Mesendoderm (in vitro differentiated cells): Measurements from ENCODE around the gene CD63.

Experiments
- DNase-seq: peaks from one replicate; pipeline ENCODE4 v3.0.0; 2013
- H2AK5ac ChIP-seq: 2 replicates; pipeline ENCODE4 v1.6.1; 2013; ENCODE audit warnings: low read length, inconsistent platforms
- H2BK120ac ChIP-seq: 2 replicates; pipeline ENCODE4 v1.6.1; 2013; ENCODE audit warnings: low read depth, mild to moderate bottlenecking, low read length, moderate library complexity, mixed read lengths
- H2BK15ac ChIP-seq: replicated peaks from 2 replicates; pipeline ENCODE4 v1.6.1; 2013; ENCODE audit warnings: low read depth, mild to moderate bottlenecking, moderate library complexity
- H2BK5ac ChIP-seq: 2 replicates; pipeline ENCODE4 v1.6.1; 2013; ENCODE audit warnings: low read length, inconsistent platforms
- H3K18ac ChIP-seq: 2 replicates; pipeline ENCODE4 v1.6.1; 2013; ENCODE audit warnings: mild to moderate bottlenecking, low read length, mixed read lengths
- H3K23ac ChIP-seq: one replicate; pipeline ENCODE4 v1.6.1; 2013; ENCODE audit warnings: low read length
- H3K27ac ChIP-seq: 2 replicates; pipeline ENCODE4 v1.5.1; 2013; ENCODE audit warnings: low read depth, mild to moderate bottlenecking, inconsistent platforms, low read length, moderate library complexity
- H3K27me3 ChIP-seq: 2 replicates; pipeline ENCODE4 v1.6.1; 2013; ENCODE audit warnings: low read length, control low read depth, mild to moderate bottlenecking, inconsistent platforms; ENCODE audit not compliant: insufficient read depth, poor library complexity
- H3K36me3 ChIP-seq: 2 replicates; pipeline ENCODE4 v1.6.1; 2013; ENCODE audit warnings: low read length, inconsistent platforms; ENCODE audit not compliant: control insufficient read depth, insufficient read depth
- H3K4ac ChIP-seq: one replicate; pipeline ENCODE4 v1.6.1; 2013; ENCODE audit warnings: low read depth, mild to moderate bottlenecking, low read length, moderate library complexity
- H3K4me1 ChIP-seq: 2 replicates; pipeline ENCODE4 v1.6.1; 2013; ENCODE audit warnings: low read depth, low read length, inconsistent platforms; ENCODE audit not compliant: control insufficient read depth
- H3K4me2 ChIP-seq: 2 replicates; pipeline ENCODE4 v1.6.1; 2013; ENCODE audit warnings: low read length
- H3K4me3 ChIP-seq: 2 replicates; pipeline ENCODE4 v1.5.1; 2013; ENCODE audit warnings: mild to moderate bottlenecking, low read length
- H3K56ac ChIP-seq: one replicate; pipeline ENCODE4 v1.6.1; 2013; ENCODE audit warnings: low read length
- H3K79me1 ChIP-seq: 2 replicates; pipeline ENCODE4 v1.6.1; 2013; ENCODE audit warnings: low read length, inconsistent platforms
- H3K79me2 ChIP-seq: 2 replicates; pipeline ENCODE4 v1.6.1; 2013; ENCODE audit warnings: mild to moderate bottlenecking, low read length; ENCODE audit not compliant: control insufficient read depth, insufficient read depth
- H3K9ac ChIP-seq: 2 replicates; pipeline ENCODE4 v1.6.1; 2013; ENCODE audit warnings: low read length, inconsistent platforms
- H4K5ac ChIP-seq: one replicate; pipeline ENCODE4 v1.6.1; 2013; ENCODE audit warnings: low read length
- H4K8ac ChIP-seq: one replicate; pipeline ENCODE4 v1.6.1; 2013; ENCODE audit warnings: low read depth, mild to moderate bottlenecking, control low read depth, low read length, moderate library complexity
- WGBS: extraction: QIAGEN DNeasy Blood & Tissue Kit; methylation state at CpG from one replicate; pipeline ENCODE4 v1.1.7; 2013; ENCODE audit warnings: low lambda C conversion rate, missing lambda C conversion rate; ENCODE audit not compliant: insufficient coverage; ENCODE audit errors: extremely low coverage; 5-methylcytosine and 5-hydroxymethylcytosine counted together

Gene CD63

DNA sequence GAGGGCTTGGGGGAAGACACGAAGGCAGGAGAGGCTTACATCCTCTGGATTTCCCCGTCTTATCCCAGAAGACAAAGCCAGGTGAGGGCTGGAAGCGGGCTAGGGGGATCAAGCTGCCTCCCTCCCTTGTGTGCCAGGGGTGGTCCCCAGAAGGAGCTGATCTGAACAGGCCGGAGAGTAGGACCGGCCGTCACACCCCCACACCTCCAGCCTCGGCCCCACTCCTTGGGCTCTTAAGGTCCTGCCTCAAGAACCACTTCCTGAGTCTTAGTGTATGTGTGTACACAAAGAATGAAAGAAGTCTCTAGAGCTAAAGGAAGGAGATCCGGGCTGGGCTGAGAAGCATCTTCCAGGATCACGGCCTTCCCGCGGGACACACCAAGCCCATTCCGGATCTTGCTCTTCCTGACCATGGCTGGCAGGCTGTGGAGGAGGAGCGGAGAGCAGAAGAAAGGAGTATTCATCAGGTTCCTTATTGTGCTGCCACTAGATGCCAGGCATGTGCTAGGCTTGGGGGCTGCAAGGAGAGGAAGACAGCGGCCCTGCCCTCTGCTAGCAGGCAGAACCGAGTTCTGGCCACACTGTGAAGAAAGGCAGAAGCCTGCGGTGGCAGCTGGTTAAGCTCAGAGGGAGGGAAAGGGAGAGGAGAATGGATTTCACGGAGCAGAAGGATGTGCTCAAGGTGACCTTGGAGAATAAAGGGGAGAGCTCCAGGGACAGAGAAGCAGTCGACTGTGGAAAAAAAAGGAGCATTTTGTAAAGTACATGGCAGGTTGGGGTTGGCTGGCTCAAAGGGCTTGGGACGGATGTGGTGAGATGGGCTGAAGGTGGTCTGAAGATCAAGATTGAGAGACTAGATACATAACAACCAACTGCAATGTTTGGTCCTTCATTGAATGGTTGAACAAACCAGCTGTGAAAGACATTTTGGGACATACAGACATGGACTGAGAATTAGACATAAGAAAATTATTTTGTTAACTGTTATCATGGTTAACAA lies 1.3 kb upstream of the CD63 start:
- Histone ChIP-seq H3K4me2 (peak overlapping the region; percentile 92), H3K56ac (peak overlapping the region; percentile 99), H4K8ac (no peak overlapping the region), H2BK5ac (peak overlapping the region; percentile 71), H3K9ac (peak overlapping the region; percentile 96), H3K4me3 (peak overlapping the region; percentile 12), H3K79me1 (peaks cover 17% of the 10 kb centered on the region), H3K4ac (no peak overlapping the region), H4K5ac (no peak overlapping the region), H2BK15ac (no peak overlapping the region), H3K79me2 (peaks cover 19% of the 10 kb centered on the region), H2AK5ac (no peak overlapping the region), H3K23ac (no peak overlapping the region), H2BK120ac (no peak overlapping the region), H3K27ac (no peak overlapping the region), H3K18ac (peak overlapping the region; percentile 15), H3K36me3 (peaks cover 5% of the 10 kb centered on the region), H3K27me3 (no peaks in the 10 kb centered on the region), H3K4me1 (peaks cover 5% of the 10 kb centered on the region)
- DNase-seq, result peak; percentile 79
- WGBS, result no CpG with 5 or more reads among the region's 19 CpGs

DNA sequence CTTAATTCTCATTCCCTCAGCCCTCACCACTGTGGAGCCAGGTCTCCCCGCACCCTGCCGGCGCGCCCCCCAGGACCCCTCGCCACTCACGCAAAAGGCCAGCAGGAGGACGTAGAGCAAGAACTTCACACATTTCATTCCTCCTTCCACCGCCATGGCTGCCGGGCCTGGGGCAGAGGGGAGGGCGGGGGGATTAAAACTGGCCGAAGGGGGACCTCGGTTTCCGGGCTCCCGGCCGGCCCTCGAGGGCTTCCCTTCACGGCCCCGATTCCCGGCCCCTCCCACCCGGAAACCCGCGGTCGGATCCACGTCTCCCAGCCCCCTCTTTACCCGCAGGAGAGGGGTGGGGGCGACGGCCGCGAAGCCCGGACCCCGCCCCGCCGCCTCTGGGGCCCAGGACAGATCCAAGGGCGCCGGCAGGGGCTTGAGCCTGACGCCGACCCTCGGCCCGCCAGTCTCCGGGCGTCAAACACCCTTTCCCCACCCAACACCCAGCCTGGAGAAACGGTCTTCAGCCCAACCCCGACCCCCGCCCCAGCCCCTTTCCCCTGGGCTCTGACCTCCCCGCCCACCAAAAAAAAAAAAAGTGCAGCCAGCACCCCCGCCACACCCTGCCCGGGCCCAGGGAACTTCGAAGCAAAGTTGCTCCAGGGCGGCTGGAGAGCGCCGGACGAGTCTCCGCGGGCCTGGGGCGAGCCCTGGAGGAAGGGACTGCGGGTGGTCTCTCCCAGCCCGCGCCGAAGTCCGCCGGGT lies 447 bp downstream of the CD63 start:
- Histone ChIP-seq H3K79me1 (peaks cover 17% of the 10 kb centered on the region), H3K23ac (no peak overlapping the region), H3K4ac (peak overlapping the region; percentile 98), H4K8ac (peak overlapping the region; percentile 77), H2BK15ac (no peak overlapping the region), H2BK5ac (peak overlapping the region; percentile 74), H3K56ac (peak overlapping the region; percentile 95), H3K27ac (peak overlapping the region; percentile 95), H3K18ac (peak overlapping the region; percentile 97), H3K36me3 (peaks cover 8% of the 10 kb centered on the region), H2AK5ac (no peak overlapping the region), H3K4me1 (peaks cover 5% of the 10 kb centered on the region), H3K79me2 (peaks cover 19% of the 10 kb centered on the region), H3K9ac (peak overlapping the region; percentile 96), H4K5ac (no peak overlapping the region), H3K4me2 (peak overlapping the region; percentile 94), H3K27me3 (no peaks in the 10 kb centered on the region), H2BK120ac (peak overlapping the region; percentile 31), H3K4me3 (peak overlapping the region; percentile 81)
- no CpG with 5 or more reads among the region's 61 CpGs for WGBS
- peak; percentile 46 for DNase-seq

DNA sequence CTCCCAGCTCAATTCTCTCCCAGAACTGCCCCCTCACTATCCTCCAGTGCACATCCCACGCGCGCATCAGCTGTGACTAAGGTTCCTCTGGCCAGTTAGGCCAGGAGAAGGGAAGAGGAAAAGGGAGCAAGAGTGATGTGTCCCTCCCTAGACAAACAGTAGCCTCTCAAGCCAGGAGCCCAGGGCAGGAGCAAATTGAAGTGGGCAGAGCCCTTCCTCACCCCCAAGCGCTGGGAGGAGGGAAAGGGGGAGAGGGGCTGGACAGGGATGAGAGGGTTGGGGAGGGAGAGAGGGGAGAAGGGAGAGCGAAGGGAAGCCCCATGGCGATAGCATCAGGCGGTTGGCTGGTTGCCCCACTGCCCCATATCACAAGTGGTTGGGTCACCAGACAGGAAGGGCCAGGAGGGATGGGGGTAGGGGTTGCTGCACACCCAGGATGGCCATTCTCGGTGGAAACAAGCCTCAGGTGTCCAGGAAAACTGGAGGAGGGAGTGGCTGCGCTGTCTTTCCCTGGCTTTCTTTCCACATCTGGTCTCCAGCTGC lies 1.1 kb downstream of the CD63 start:
- H3K36me3 ChIP-seq, result peaks cover 10% of the 10 kb centered on the region
- no peaks in the 10 kb centered on the region for H3K27me3 ChIP-seq
- H3K23ac ChIP-seq, result no peak overlapping the region
- peaks cover 17% of the 10 kb centered on the region for H3K79me1 ChIP-seq
- H3K4me3 ChIP-seq, result peak overlapping the region; percentile 81
- H2AK5ac ChIP-seq, result no peak overlapping the region
- H3K4ac ChIP-seq, result peak overlapping the region; percentile 98
- no peak for DNase-seq
- no peak overlapping the region for H4K5ac ChIP-seq
- peak overlapping the region; percentile 74 for H2BK5ac ChIP-seq
- peak overlapping the region; percentile 5 for H4K8ac ChIP-seq
- H3K4me2 ChIP-seq, result peak overlapping the region; percentile 94
- H3K4me1 ChIP-seq, result peaks cover 5% of the 10 kb centered on the region
- H3K27ac ChIP-seq, result peak overlapping the region; percentile 95
- H3K56ac ChIP-seq, result peak overlapping the region; percentile 95
- H3K18ac ChIP-seq, result peak overlapping the region; percentile 97
- H2BK15ac ChIP-seq, result no peak overlapping the region
- H3K79me2 ChIP-seq, result peaks cover 19% of the 10 kb centered on the region
- H2BK120ac ChIP-seq, result no peak overlapping the region
- no CpG with 5 or more reads among the region's 9 CpGs for WGBS
- peak overlapping the region; percentile 96 for H3K9ac ChIP-seq

DNA sequence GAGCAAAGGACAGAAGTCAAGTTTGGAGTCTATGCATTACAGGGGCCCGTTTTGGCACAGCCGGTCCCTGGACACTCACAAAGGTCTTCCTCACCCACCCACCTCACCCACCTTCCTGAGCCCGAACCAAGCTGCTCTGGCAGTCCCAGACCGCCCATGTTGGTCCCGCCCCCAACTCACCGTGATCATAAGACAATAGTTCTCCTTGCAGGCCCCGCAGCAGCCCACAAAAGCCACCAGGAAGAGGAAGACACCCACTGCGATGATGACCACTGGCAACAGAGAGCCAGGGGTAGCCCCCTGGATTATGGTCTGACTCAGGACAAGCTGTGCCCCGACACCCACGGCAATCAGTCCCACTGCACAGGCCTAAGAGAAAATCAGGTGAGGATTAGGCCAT lies 1.8 kb downstream of the CD63 start:
- DNase-seq, result no peak

DNA sequence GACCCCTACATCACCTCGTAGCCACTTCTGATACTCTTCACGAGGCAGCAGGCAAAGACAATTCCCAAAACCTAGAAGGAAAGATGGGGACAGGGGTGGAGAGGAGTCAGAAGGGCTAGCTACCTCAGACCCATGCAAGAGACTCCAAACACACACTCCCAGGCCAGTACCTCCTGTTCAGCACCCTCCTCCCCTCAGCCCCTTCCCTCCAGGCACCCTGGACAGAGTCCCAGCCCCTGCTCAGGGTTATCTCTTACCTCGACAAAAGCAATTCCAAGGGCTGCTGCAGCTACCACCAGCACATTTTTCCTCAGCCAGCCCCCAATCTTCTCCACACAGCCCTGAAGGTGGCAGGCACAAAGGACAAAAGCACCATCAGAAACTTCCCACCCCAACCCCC lies 3.3 kb downstream of the CD63 start:
- Histone ChIP-seq H3K56ac (no peak overlapping the region), H2AK5ac (no peak overlapping the region), H2BK5ac (no peak overlapping the region), H2BK15ac (no peak overlapping the region), H3K27me3 (no peaks in the 10 kb centered on the region), H3K9ac (no peak overlapping the region), H3K4me3 (no peak overlapping the region), H2BK120ac (no peak overlapping the region), H3K79me1 (peaks cover 17% of the 10 kb centered on the region), H3K36me3 (peaks cover 10% of the 10 kb centered on the region), H3K23ac (no peak overlapping the region), H4K5ac (no peak overlapping the region), H4K8ac (no peak overlapping the region), H3K4ac (no peak overlapping the region), H3K18ac (no peak overlapping the region), H3K4me1 (peaks cover 5% of the 10 kb centered on the region), H3K27ac (no peak overlapping the region), H3K4me2 (no peak overlapping the region), H3K79me2 (peaks cover 19% of the 10 kb centered on the region)
- WGBS, result no CpG with 5 or more reads among the region's 3 CpGs
- DNase-seq, result no peak

More for the DNA sequence above, 1.8 kb downstream of the CD63 start:
- Histone ChIP-seq H3K4me3 (peak overlapping the region; percentile 81), H3K9ac (peak overlapping the region; percentile 96), H2BK120ac (no peak overlapping the region), H3K4me1 (peaks cover 5% of the 10 kb centered on the region), H4K5ac (no peak overlapping the region), H2BK5ac (no peak overlapping the region), H3K27me3 (no peaks in the 10 kb centered on the region), H3K18ac (no peak overlapping the region), H3K56ac (peak overlapping the region; percentile 95), H2BK15ac (no peak overlapping the region), H3K4ac (no peak overlapping the region), H2AK5ac (no peak overlapping the region), H3K4me2 (peak overlapping the region; percentile 94), H3K27ac (no peak overlapping the region), H3K36me3 (peaks cover 10% of the 10 kb centered on the region), H3K79me2 (peaks cover 19% of the 10 kb centered on the region), H3K23ac (no peak overlapping the region), H4K8ac (no peak overlapping the region), H3K79me1 (peaks cover 17% of the 10 kb centered on the region)
- WGBS, result no CpG with 5 or more reads among the region's 10 CpGs
